CD4-positive, alpha-beta T cell treated with Interleukin-6 at 100 ng/mL for 8 hours (primary cell): ENCODE data around the gene DYNLT5.
"Not testable (repeated sequence)": the region's sequence is repeated elsewhere in the genome, so short reads cannot be mapped to it uniquely, and the experiment has no call there.

Experiments
- DNase-seq: peaks from one replicate; pipeline ENCODE4 v3.0.0-alpha.2; 2020; ENCODE audit warnings: mixed read lengths, low spot score

DYNLT5 gene

GRCh38 chr1:66788231-66788939, 36.1 kb downstream of the DYNLT5 start:
- DNase-seq = peak; percentile 47

- no peak for DNase-seq
These were observed 39.7 kb downstream of the DYNLT5 start for GRCh38 chr1:66791621-66792610.

GRCh38 chr1:66795839-66796238, 43.6 kb downstream of the DYNLT5 start:
- not testable (repeated sequence) for DNase-seq

GRCh38 chr1:66809245-66809644, 57.0 kb downstream of the DYNLT5 start:
- no peak for DNase-seq

GRCh38 chr1:66809736-66810326, 57.6 kb downstream of the DYNLT5 start:
- DNase-seq = no peak

GRCh38 chr1:66824771-66825170, 72.5 kb downstream of the DYNLT5 start:
- DNase-seq = no peak
